Astrocyte (in vitro differentiated cells and primary cell): ENCODE measurements around the gene ADIPOR2.

Experiments
- EZH2 ChIP-seq: IDR thresholded peaks from 2 replicates; pipeline ENCODE4 v1.6.1; 2012; ENCODE audit warnings: mild to moderate bottlenecking, low read length, inconsistent platforms; ENCODE audit not compliant: insufficient read depth
- TF ChIP-seq, protein P1 (sequence below): IDR thresholded peaks from 2 replicates; pipeline ENCODE4 v1.5.1; 2011; ENCODE audit warnings: low read depth, mild to moderate bottlenecking, inconsistent platforms, low read length, moderate library complexity; ENCODE audit not compliant: insufficient read depth

DNA sequence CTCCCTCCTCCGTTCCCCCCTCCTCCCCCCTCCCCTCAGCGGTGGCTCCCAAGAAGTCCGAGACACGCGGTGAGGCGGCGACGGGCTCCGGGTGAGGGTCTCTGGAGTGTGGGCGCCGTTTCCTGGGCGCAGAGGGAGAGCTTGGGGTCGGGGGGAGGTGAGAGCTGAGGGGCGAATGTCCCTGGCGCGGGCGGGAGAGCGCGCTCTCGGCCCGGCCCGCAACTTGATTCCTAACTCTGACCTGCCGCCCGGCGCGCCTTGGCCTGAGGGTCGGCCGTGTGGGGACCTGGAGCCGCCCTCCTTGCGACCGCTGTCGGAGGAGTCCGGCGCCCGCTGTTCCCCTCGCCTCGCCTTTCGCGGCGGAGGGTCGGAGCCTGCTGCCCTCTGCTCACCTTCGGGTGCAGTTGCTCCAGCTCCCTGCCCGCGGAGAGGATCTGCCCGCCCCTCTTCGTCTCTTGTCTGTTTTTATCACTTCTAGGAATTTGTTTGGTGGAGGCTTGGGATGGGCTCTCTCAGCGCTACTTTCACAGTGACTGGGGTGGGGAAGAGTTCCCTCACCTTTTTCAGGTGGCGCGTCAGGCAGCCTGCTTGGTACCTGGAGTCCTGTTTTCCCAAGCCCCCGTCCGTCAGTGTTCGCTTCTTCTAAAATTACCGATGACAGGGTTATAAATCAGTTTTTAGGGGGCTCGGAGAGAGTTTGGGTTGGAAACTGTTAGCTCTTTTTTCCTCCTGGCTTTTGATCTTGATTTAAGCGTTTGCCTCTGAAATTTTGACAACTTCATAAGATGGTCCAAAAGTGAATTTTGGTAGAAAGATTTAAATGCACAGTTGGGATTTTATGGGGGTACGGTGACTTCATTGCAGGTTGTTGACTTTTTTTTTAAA is 495 bp downstream of the ADIPOR2 start:
- TF ChIP-seq, protein P1, sequence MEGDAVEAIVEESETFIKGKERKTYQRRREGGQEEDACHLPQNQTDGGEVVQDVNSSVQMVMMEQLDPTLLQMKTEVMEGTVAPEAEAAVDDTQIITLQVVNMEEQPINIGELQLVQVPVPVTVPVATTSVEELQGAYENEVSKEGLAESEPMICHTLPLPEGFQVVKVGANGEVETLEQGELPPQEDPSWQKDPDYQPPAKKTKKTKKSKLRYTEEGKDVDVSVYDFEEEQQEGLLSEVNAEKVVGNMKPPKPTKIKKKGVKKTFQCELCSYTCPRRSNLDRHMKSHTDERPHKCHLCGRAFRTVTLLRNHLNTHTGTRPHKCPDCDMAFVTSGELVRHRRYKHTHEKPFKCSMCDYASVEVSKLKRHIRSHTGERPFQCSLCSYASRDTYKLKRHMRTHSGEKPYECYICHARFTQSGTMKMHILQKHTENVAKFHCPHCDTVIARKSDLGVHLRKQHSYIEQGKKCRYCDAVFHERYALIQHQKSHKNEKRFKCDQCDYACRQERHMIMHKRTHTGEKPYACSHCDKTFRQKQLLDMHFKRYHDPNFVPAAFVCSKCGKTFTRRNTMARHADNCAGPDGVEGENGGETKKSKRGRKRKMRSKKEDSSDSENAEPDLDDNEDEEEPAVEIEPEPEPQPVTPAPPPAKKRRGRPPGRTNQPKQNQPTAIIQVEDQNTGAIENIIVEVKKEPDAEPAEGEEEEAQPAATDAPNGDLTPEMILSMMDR = no peak
- no peak for TF ChIP-seq EZH2
